ENCODE results near the gene EXOSC9.

DNA sequence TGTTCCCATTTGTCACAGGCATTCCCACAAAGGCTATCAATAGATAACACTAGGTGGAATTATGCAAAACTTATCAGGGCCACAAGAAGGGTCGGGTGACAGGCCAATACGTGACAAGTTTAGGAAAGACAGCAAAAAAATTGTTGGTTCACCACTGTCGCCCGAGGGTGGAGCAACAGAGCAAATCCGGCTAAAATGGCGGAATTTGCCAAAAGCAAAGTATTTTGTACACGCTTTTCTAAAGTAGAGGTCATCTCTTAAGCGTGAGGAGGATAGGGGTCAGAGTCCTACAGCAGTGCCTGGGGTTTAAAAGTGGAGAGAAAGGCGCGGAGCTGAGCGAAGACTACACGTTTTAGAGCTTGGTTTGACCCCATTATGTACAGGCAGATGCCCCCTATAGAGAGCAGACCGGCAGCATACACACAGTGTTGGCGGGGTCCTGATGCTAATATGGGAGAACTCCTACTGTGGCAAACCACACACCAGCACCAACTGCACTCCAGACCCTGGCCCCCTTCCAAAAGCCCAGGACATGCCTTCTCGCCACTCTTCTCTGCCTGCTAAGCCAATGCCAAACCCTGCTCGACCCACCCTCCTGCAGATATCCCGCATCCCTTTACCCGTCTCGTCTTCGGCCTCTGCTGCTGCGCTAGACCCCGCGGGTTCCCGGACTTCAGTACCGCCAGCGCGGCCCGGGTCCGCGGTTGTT is 21.8 kb downstream of the EXOSC9 start:
- no peak for TF ChIP-seq EZH2phosphoT487 (IDR thresholded peaks at IDR 0.05; ENCODE audit: insufficient read depth, low read depth)
- TF ChIP-seq EZH2 (IDR thresholded peaks at IDR 0.05; ENCODE audit: insufficient read depth, poor library complexity, severe bottlenecking): no peak

Data from GM23248 (cell line).